CD4-positive, alpha-beta T cell treated with Interleukin-6 for 4 hours (primary cell): Measurements from ENCODE around the gene SP1.
A peak's percentile ranks its signal among the peaks of the same experiment; 100 is the strongest.

Experiments
- DNase-seq: peaks from one replicate; pipeline ENCODE4 v3.0.0-alpha.2; 2020; ENCODE audit warnings: mixed read lengths

SP1 gene

GRCh38 chr12:53452159-53453077 is 72.4 kb downstream of the SP1 start:
- peak; percentile 79 for DNase-seq

GRCh38 chr12:53453953-53454640 is 74.1 kb downstream of the SP1 start:
- no peak for DNase-seq

- DNase-seq, result no peak
Measured at GRCh38 chr12:53454707-53455106, 74.7 kb downstream of the SP1 start.

GRCh38 chr12:53456654-53457366 is 76.8 kb downstream of the SP1 start:
- DNase-seq, result no peak

GRCh38 chr12:53459097-53459496 is 79.1 kb downstream of the SP1 start:
- no peak for DNase-seq

GRCh38 chr12:53461059-53461458 is 81.1 kb downstream of the SP1 start:
- DNase-seq, result no peak

GRCh38 chr12:53461591-53461990 is 81.6 kb downstream of the SP1 start:
- DNase-seq, result no peak

- DNase-seq, result no peak
Measured at GRCh38 chr12:53462935-53463334, 83.0 kb downstream of the SP1 start.

GRCh38 chr12:53463802-53464560 is 84.0 kb downstream of the SP1 start:
- no peak for DNase-seq

GRCh38 chr12:53464685-53465418 is 84.9 kb downstream of the SP1 start:
- no peak for DNase-seq

- no peak for DNase-seq
Measured at GRCh38 chr12:53465679-53466078, 85.7 kb downstream of the SP1 start.
